ENCODE results near the gene DYRK1A.

- TF ChIP-seq PPARA (CRISPR knock-in tag; IDR thresholded peaks at IDR 0.05; ENCODE audit: borderline replicate concordance) (no peak), TOX (CRISPR knock-in tag; IDR thresholded peaks at IDR 0.05; ENCODE audit: borderline replicate concordance) (no peak), GLIS3 (CRISPR knock-in tag; IDR thresholded peaks at IDR 0.05) (no peak), TCF4 (CRISPR knock-in tag; IDR thresholded peaks at IDR 0.05; ENCODE audit: borderline replicate concordance) (no peak), ARNTL (CRISPR knock-in tag; IDR thresholded peaks at IDR 0.05; ENCODE audit: borderline replicate concordance, low read depth) (no peak), ZFP30 (CRISPR knock-in tag; IDR thresholded peaks at IDR 0.05) (no peak), ZC3H10 (CRISPR knock-in tag; IDR thresholded peaks at IDR 0.05) (no peak), SNAI2 (CRISPR knock-in tag; IDR thresholded peaks at IDR 0.05) (no peak), ESRRG (CRISPR knock-in tag; IDR thresholded peaks at IDR 0.05) (no peak), ZFP3 (CRISPR knock-in tag; IDR thresholded peaks at IDR 0.05) (no peak), CSDC2 (CRISPR knock-in tag; IDR thresholded peaks at IDR 0.05) (no peak)
Observed at GRCh38 chr21:37380349-37381323, 14.1 kb downstream of the DYRK1A start.
